Thoracic aorta (tissue), 2 donors: ENCODE measurements around the gene DCANP1. TPM values are rescaled to one million over a fixed set of nuclear protein-coding genes. Genes with fewer than 3 reads are reported as not detected.

ENCODE experiments used
- ATAC-seq: fragments of 150-250 bp; one replicate; pipeline ENCODE4 v1.8.0; 2017; ENCODE audit warnings: low read depth; ENCODE audit not compliant: insufficient number of reproducible peaks, low FRiP score
- DNase-seq: peaks from one replicate; pipeline ENCODE4 v3.0.0-alpha.2; 2020; ENCODE audit warnings: low spot score
- H3K27ac ChIP-seq, 2 donors: fragments of 200-600 bp; sonication (generic); 1 replicate in 1 of 2; 2 replicates in 1 of 2; pipeline ENCODE4 v1.5.1; 2016; ENCODE audit warnings: mild to moderate bottlenecking in 2 of 2, moderate library complexity in 2 of 2
- H3K27me3 ChIP-seq: fragments of 200-600 bp; sonication (generic); replicated peaks from 2 replicates; pipeline ENCODE4 v1.6.0; 2016; ENCODE audit warnings: mild to moderate bottlenecking; ENCODE audit not compliant: insufficient read depth
- H3K36me3 ChIP-seq: fragments of 200-600 bp; sonication (generic); one replicate; pipeline ENCODE4 v1.5.1; 2016
- H3K4me1 ChIP-seq, 2 donors: fragments of 200-600 bp; sonication (generic); 1 replicate in 1 of 2; 2 replicates in 1 of 2; pipeline versions ENCODE4 v1.5.1 to v1.6.0; 2016; ENCODE audit warnings: low read depth in 2 of 2, mild to moderate bottlenecking in 1 of 2; ENCODE audit not compliant: control insufficient read depth in 1 of 2
- H3K4me3 ChIP-seq: fragments of 200-600 bp; sonication (generic); 2 replicates; pipeline ENCODE4 v1.5.1; 2016; ENCODE audit warnings: mild to moderate bottlenecking
- H3K9me3 ChIP-seq: fragments of 200-600 bp; sonication (generic); 2 replicates; pipeline ENCODE4 v1.5.1; 2016
- CTCF ChIP-seq: fragments of 200-600 bp; sonication (generic); IDR thresholded peaks from one replicate; pipeline ENCODE4 v1.5.1; 2019; ENCODE audit warnings: antibody characterized with exemption
- total RNA-seq, 2 donors: library from RNA; depleted of rRNA; stranded (reverse); fragments of >200 nt; gene quantifications; one replicate each; pipeline versions ENCODE4 v1.1.0 to v1.2.3, GENCODE V29; 2016

Gene DCANP1
- total RNA-seq, 2 donors from 2014 or later: not detected

DNA sequence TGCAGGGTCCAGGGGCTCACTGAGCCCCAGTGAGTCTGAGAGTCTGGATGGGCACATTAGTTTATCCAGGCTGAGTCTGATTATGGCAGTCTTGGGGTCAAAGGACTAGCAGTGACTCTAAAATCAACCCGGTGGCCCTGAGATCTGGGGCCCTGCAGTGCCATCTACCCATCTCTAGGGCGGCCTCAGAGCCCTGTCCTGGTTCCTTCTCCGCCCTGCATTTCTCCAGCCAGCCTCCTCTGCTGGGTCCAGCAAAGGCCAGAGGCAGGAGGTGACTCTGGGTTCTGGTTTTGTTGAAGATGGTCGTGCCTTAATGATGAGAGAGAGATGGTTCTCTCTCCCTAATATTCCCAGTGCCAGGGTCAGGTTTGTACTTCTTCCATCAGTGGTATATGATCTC, 15.0 kb downstream of the DCANP1 start:
- no peaks in the 10 kb centered on the region for H3K36me3 ChIP-seq
- H3K4me3 ChIP-seq: no peak overlapping the region
- TF ChIP-seq CTCF: no peak
- no peak for DNase-seq
- H3K27me3 ChIP-seq: no peaks in the 10 kb centered on the region
- no peak overlapping the region for H3K27ac ChIP-seq
- ATAC-seq: no peak
- peaks cover 5% of the 10 kb centered on the region for H3K9me3 ChIP-seq
- peaks cover 0 to 17% of the 10 kb centered on the region in 2 donors for H3K4me1 ChIP-seq

GRCh38 chr5:135430135-135430437, 17.1 kb downstream of the DCANP1 start:
- no peaks in the 10 kb centered on the region for H3K27me3 ChIP-seq
- ATAC-seq (no peak), DNase-seq (no peak)
- no peak for TF ChIP-seq CTCF
- peaks cover 0 to 16% of the 10 kb centered on the region in 2 donors for H3K4me1 ChIP-seq
- no peaks in the 10 kb centered on the region for H3K36me3 ChIP-seq
- H3K27ac ChIP-seq: no peak overlapping the region
- H3K9me3 ChIP-seq: peaks cover 5% of the 10 kb centered on the region
- no peak overlapping the region for H3K4me3 ChIP-seq

DNA sequence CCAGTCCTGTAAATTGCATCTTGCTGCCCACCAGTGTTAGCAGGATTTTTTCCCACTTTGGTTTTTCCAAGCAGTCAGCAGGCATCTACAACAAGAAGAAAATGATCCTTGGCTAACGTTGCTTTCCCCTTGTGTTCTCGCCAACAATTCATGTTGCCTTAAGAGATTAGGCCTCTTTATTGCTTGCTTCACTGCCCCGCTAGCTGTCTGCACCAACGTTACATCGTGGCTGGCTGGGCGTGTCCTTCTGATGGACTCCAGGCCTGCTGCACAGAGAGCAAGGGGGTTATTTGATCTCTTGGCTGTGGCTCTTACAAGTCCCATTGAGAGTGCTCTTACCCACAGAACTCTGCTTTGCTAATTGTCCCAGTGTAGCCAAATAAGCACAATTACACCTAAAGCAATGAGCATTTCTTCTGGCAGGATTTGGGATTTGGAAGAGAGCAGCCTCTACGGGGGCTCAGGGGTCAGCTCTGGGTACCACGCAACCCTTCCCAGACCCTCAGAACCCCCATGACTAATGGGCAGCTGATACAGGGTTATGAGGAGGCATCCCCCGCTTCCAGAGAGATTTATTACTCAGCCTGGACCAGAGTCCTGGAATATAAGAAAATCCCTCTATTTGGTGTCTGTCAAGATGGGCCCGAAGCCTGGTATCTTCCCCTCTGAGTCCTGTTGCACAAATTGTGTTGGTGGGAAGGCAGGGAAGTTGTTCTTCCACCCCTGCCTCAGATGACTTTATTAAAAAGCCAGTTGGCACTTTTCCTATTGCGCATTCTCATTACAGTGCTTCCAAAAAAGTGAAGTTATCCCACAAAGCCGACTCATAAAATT, 17.6 kb downstream of the DCANP1 start:
- no peak for ATAC-seq
- no peaks in the 10 kb centered on the region for H3K27me3 ChIP-seq
- peaks cover 5% of the 10 kb centered on the region for H3K9me3 ChIP-seq
- DNase-seq: no peak
- no peaks in the 10 kb centered on the region for H3K36me3 ChIP-seq
- peaks cover 0 to 16% of the 10 kb centered on the region in 2 donors for H3K4me1 ChIP-seq
- TF ChIP-seq CTCF: no peak
- H3K27ac ChIP-seq: no peak overlapping the region
- no peak overlapping the region for H3K4me3 ChIP-seq

- Histone ChIP-seq H3K27me3 (no peaks in the 10 kb centered on the region), H3K27ac (no peak overlapping the region), H3K4me3 (no peak overlapping the region), H3K36me3 (no peaks in the 10 kb centered on the region), H3K4me1 (peaks cover 0 to 16% of the 10 kb centered on the region in 2 donors), H3K9me3 (peaks cover 5% of the 10 kb centered on the region)
- TF ChIP-seq CTCF: no peak
- no peak for ATAC-seq
- DNase-seq: no peak
Observed at GRCh38 chr5:135428586-135428985, 18.6 kb downstream of the DCANP1 start.

DNA sequence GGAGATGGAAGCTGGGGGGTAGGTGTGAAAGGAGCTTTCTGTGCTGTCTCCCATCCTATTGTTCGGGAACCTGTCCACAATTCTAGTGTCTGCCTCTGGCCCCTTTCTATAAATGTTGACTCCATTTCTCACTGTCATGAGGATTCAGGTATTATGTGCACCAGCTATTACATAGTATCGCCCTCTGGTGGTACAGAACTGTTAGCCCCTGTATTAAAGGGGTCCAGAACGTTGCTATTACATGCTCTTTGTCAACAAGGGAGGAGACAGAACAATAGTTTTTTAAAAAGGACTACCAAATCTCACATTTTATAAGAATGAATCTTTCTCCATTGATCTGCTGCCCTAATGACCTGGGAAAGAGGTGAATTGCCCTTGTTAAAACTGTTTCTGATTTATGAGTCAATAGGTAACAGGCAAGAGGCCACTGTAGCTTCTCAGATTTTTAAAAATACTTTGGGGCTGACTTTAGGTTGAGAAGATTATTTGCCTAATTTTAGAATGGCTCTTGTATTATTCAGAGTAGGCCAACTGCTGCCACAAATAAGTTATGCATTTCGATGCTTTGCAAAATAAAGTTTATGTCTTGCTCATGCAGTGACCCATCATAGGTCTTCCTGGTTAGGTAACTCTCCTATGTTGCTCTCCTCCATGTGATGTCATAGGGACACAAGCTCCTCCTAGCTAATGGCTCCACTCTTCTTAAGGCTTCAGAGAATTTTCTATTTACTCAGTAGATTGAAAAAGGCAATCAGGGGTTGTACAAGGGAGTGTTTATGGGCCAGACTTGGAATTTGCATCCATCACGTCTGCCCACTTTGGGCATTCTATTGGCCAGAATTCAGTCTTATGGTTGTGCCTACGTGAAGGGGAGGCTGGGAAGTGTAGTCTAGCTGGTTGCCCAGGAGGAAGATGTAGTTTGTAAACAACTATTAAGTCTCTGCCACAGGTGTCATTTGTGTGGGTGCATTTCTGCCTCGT, 20.8 kb downstream of the DCANP1 start:
- no peak overlapping the region for H3K4me3 ChIP-seq
- no peaks in the 10 kb centered on the region for H3K27me3 ChIP-seq
- no peaks in the 10 kb centered on the region for H3K36me3 ChIP-seq
- peaks cover 5% of the 10 kb centered on the region for H3K9me3 ChIP-seq
- DNase-seq: no peak
- peak; percentile 16 for TF ChIP-seq CTCF
- H3K4me1 ChIP-seq: peaks cover 0 to 16% of the 10 kb centered on the region in 2 donors
- no peak for ATAC-seq
- no peak overlapping the region for H3K27ac ChIP-seq
